Amniotic epithelial cell (primary cell): ENCODE data around the gene FRG2C.
"Not testable (repeated sequence)": the region's sequence is repeated elsewhere in the genome, so short reads cannot be mapped to it uniquely, and the experiment has no call there.

ENCODE experiments used
- DNase-seq: peaks from one replicate; pipeline ENCODE4 v3.0.0-alpha.2; 2010; ENCODE audit warnings: low read depth

Gene FRG2C

GRCh38 chr3:75669348-75670297, 5.5 kb downstream of the FRG2C start:
- not testable (repeated sequence) for DNase-seq

GRCh38 chr3:75670298-75671286, 6.5 kb downstream of the FRG2C start:
- peak; percentile 74 for DNase-seq

DNA sequence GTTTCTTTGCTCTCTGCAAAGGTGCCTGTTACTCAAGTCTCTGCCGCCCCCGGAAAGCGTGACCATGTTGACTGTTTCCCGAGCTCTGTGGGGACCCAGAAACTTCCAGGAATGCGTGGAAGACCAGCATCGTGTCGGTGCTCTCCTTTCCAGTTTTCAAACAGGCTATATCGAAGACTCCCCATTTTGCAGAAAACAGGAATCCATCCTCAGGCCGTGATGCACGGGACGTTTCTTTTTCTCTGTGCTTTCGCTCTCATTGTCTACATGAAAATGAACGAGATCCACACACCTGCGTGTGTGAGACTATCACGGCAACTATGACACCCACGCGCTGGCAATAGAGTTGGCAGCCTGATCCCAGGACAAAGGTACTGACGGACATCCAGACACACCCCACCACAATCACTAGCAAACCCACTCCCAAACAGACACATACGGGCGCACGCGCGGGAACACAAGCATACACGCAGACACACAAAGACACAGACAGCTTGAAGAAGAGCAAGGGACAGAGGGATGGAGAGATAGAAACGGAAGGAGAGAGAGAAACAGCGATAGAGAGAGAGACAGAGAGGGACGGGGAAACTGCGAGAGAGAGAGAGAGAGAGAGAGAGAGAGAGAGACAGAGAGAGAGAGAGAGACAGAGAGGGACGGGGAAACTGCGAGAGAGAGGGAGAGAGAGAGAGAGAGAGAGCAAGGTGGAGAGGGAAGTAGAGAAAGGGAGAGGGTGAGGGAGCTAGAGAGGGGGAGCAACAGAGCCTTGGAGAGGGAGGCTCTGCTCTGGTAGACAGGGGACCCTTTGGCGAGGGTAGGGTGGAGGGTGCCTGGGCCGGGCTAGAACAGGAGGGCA, 7.4 kb downstream of the FRG2C start:
- not testable (repeated sequence) for DNase-seq

DNA sequence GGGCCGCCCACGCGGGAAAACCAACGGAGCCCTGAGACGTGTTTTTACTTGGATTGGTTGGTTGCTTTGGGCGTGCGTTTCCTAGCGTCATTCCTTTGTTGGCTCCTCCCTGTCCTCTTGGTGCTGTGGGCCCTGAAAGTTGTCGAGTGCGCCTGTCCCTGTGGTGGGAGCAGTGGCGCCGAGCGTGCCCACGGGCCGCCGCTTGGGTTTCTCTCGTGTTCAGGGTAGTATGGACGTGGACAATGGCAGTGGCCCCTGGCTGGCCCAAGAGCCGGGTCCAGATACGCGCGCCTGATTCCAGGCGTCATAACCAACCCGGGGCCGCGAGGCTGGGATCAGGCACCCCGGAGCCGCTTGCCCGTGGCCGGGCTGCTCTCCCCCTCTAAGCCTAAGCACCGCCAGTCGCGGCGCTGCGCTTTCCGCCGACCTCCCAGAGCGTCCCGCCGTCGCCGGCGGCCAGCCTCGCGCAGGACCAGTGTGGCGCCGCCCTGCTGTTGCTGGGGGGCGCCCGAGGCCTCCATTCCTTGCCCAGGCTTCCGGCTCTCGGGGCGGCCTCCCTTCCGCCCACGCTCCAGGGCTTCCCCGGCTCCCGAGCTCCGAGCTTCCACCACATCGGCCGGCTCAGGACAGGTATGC, 8.1 kb downstream of the FRG2C start:
- DNase-seq: peak; percentile 76

DNA sequence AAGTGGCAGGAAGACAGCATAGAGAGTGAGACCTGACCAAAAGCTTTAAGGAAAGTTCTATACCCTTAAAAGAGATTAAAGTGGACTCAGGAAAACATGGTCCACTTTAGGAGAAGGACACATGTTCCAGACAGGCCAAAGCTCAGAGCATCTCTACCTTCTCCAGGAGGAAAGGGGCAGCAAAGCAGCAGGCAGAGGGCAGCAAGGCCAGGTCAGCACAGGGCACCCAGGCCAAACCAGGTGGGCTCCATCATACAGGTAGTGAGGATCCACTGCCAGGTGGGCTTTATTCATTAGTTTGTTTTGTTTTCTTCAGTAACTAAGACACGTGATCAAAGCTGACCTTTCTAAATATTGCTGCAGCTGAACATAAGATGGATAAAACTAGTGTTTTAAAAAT, 19.8 kb downstream of the FRG2C start:
- not testable (repeated sequence) for DNase-seq

GRCh38 chr3:75687323-75687722, 23.2 kb downstream of the FRG2C start:
- no peak for DNase-seq

DNA sequence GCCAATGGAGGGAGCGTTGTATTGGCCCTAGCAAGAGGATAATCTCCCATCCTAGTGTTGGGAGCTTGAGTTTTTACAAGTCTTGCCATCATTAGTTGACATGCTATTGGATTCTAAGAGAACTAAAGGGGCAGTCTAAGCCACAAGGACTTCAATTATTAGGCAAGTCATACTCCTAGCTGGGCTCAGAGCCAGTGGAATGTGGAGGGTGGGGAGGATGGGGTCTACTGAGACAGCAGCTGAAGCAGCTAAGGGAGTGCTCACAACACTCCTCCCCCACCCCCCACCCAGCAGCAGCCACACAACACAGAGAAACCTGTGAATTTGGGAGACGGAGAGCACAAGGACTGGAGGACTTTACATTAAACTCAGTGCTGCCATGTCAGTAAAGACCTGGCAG, 27.9 kb downstream of the FRG2C start:
- peak; percentile 7 for DNase-seq
